ENCODE data around the gene CD3E. TPM values are rescaled to one million over a fixed set of nuclear protein-coding genes. Genes with fewer than 3 reads are reported as not detected.
A peak's percentile ranks its signal among the peaks of the same experiment; 100 is the strongest.

Gene CD3E
- total RNA-seq, 1 experiment from 2014 or later: not detected

- peaks cover 16% of the 10 kb centered on the region for H3K4me1 Mint-ChIP-seq (ENCODE audit: insufficient read depth, unreplicated experiment)
- POLR2A ChIA-PET: interaction anchor here (0.7 to 2.4 kb wide), 2 partner anchors 29 to 36 kb away, joined by 3 to 32 read pairs; partner anchors contain the start of gene MPZL2
- BruUV-seq (replicated peaks): no TSS peak
- no peaks in the 10 kb centered on the region for H3K36me3 Mint-ChIP-seq (ENCODE audit: insufficient read depth, unreplicated experiment)
- intact Hi-C loops (cut with micrococcal nuclease): no loop called here
- CTCF ChIA-PET: interaction anchor here (0.7 to 2.3 kb wide), 2 partner anchors 17 to 689 kb away, joined by 3 to 9 read pairs; no protein-coding TSS in a partner anchor
- H3K27me3 Mint-ChIP-seq (ENCODE audit: insufficient read depth, unreplicated experiment): no peaks in the 10 kb centered on the region
- no peak for TF ChIP-seq CTCF (IDR thresholded peaks at IDR 0.05; ENCODE audit: unreplicated experiment)
- no peaks in the 10 kb centered on the region for H3K9me3 Mint-ChIP-seq (ENCODE audit: unreplicated experiment)
- H3K27ac Mint-ChIP-seq (ENCODE audit: low read depth, unreplicated experiment): no peak overlapping the region
- no peak overlapping the region for H3K4me3 Mint-ChIP-seq (ENCODE audit: unreplicated experiment)
- DNase-seq (ENCODE audit: unreplicated experiment): no peak
These were observed 10.5 kb upstream of the CD3E start for GRCh38 chr11:118294053-118294452.

DNA sequence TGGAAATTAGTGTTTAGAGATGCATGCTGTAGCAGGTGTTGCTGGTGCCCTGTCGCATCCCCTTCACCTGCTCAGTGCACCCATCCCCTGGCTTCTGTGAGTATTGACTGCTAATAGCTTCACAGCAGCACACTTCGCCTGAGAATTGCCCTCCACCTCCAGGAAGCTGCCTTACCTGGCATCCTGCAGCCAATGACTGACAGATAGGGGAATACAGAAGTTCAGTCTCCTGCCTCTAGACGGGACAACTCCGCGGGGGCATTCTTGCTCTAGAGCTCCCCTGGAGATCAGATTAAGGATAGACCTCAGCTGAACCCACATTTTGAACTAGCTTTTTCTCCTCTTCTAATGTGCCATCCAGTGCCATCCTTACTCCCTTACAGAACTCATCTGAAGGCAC lies 9.3 kb upstream of the CD3E start:
- POLR2A ChIA-PET: interaction anchor here (0.9 to 2.4 kb wide), 8 partner anchors 30 to 120 kb away, joined by 3 to 32 read pairs (median 5); partner anchors contain the start of genes MPZL2, MPZL3 and UBE4A
- no peak for TF ChIP-seq CTCF (IDR thresholded peaks at IDR 0.05; ENCODE audit: unreplicated experiment)
- CTCF ChIA-PET: interaction anchor here (0.5 to 2.6 kb wide), 36 partner anchors 9 to 254 kb away, joined by 3 to 36 read pairs (median 4); partner anchors contain the start of genes CD3E and UBE4A
- Mint-ChIP-seq H3K36me3 (ENCODE audit: insufficient read depth, unreplicated experiment) (no peaks in the 10 kb centered on the region), H3K27me3 (ENCODE audit: insufficient read depth, unreplicated experiment) (no peaks in the 10 kb centered on the region), H3K27ac (ENCODE audit: low read depth, unreplicated experiment) (no peak overlapping the region), H3K4me3 (ENCODE audit: unreplicated experiment) (no peak overlapping the region), H3K9me3 (ENCODE audit: unreplicated experiment) (no peaks in the 10 kb centered on the region), H3K4me1 (ENCODE audit: insufficient read depth, unreplicated experiment) (peaks cover 16% of the 10 kb centered on the region)
- intact Hi-C loops (cut with micrococcal nuclease): loop anchor here (5.0 kb wide), 2 partner anchors 192 to 272 kb away; partner anchors contain the start of gene IFT46
- DNase-seq (ENCODE audit: unreplicated experiment): no peak
- no TSS peak for BruUV-seq (replicated peaks)

GRCh38 chr11:118295815-118296454 lies 8.6 kb upstream of the CD3E start:
- TF ChIP-seq CTCF (IDR thresholded peaks at IDR 0.05; ENCODE audit: unreplicated experiment): peak; percentile 36
- peaks cover 12% of the 10 kb centered on the region for H3K4me1 Mint-ChIP-seq (ENCODE audit: insufficient read depth, unreplicated experiment)
- ChIA-PET CTCF (interaction anchor here (0.5 to 2.6 kb wide), 39 partner anchors 8 to 406 kb away, joined by 3 to 36 read pairs (median 4); partner anchors contain the start of genes CD3E and UBE4A), POLR2A (interaction anchor here (0.9 to 2.4 kb wide), 9 partner anchors 11 to 121 kb away, joined by 3 to 32 read pairs (median 5); partner anchors contain the start of genes MPZL2, MPZL3 and UBE4A)
- H3K36me3 Mint-ChIP-seq (ENCODE audit: insufficient read depth, unreplicated experiment): no peaks in the 10 kb centered on the region
- intact Hi-C loops (cut with micrococcal nuclease): loop anchor here (1.0 to 5.0 kb wide), 3 partner anchors 57 to 271 kb away; partner anchors contain the start of gene IFT46
- no peaks in the 10 kb centered on the region for H3K27me3 Mint-ChIP-seq (ENCODE audit: insufficient read depth, unreplicated experiment)
- no peak overlapping the region for H3K4me3 Mint-ChIP-seq (ENCODE audit: unreplicated experiment)
- H3K9me3 Mint-ChIP-seq (ENCODE audit: unreplicated experiment): no peaks in the 10 kb centered on the region
- peak; percentile 68 for DNase-seq (ENCODE audit: unreplicated experiment)
- no peak overlapping the region for H3K27ac Mint-ChIP-seq (ENCODE audit: low read depth, unreplicated experiment)
- no TSS peak for BruUV-seq (replicated peaks)

DNA sequence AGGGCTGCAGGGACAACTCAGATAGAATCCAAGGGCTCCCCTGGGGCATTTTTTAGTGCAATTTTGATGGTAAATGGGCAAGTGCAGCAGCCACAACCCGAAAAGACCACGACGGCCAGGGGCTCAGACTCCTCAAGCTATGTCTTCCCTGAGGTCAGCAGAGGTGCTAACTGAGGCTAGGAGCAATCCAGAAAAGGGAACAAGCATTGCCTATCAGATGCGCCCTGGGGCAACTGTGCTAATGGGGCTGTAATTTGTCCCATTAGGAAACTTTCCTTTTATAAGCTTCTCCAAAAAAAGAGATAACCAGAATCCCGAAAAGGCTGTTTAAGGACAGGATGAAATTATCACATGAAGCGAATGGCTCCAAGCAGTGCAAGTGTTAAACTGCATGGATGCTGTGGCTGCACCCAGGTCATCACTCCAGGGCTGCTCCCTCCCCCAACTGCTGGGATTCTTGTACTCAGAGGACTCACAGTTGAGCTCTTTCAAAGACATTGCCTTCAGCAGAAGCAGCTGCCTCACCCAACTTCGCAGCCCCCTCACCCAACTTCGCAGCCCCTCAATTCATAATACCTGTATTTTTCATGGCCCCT lies 2.8 kb upstream of the CD3E start:
- ChIA-PET CTCF (interaction anchor here (0.8 to 1.7 kb wide), 3 partner anchors 47 to 103 kb away, joined by 3 to 7 read pairs (median 4); no protein-coding TSS in a partner anchor), POLR2A (no interaction called here)
- no peak overlapping the region for H3K4me3 Mint-ChIP-seq (ENCODE audit: unreplicated experiment)
- peaks cover 28% of the 10 kb centered on the region for H3K27me3 Mint-ChIP-seq (ENCODE audit: insufficient read depth, unreplicated experiment)
- no peak for DNase-seq (ENCODE audit: unreplicated experiment)
- H3K4me1 Mint-ChIP-seq (ENCODE audit: insufficient read depth, unreplicated experiment): no peaks in the 10 kb centered on the region
- intact Hi-C loops (cut with micrococcal nuclease): no loop called here
- BruUV-seq (replicated peaks): no TSS peak
- H3K36me3 Mint-ChIP-seq (ENCODE audit: insufficient read depth, unreplicated experiment): no peaks in the 10 kb centered on the region
- H3K27ac Mint-ChIP-seq (ENCODE audit: low read depth, unreplicated experiment): no peak overlapping the region
- no peaks in the 10 kb centered on the region for H3K9me3 Mint-ChIP-seq (ENCODE audit: unreplicated experiment)
- no peak for TF ChIP-seq CTCF (IDR thresholded peaks at IDR 0.05; ENCODE audit: unreplicated experiment)
